ENCODE measurements around the gene DOC2B. TPM values are rescaled to one million over a fixed set of nuclear protein-coding genes. Genes with fewer than 3 reads are reported as not detected.
"Not testable (repeated sequence)": the region's sequence is repeated elsewhere in the genome, so short reads cannot be mapped to it uniquely, and the experiment has no call there.

The DOC2B gene
- total and polyA plus RNA-seq, 2 donors = 2.9 to 4.4 TPM

GRCh38 chr17:137166-137807 lies 44.2 kb downstream of the DOC2B start, which contains the start of gene SCGB1C2:
TSS of gene SCGB1C2 (plus strand) at chr17:137569. CDS start at chr17:137591, 22 bp downstream.
- not testable (repeated sequence) for H3K27me3 ChIP-seq (ENCODE audit: control insufficient read depth in 2 of 2, insufficient read depth in 1 of 2, low read length in 1 of 2); H3K27ac ChIP-seq (ENCODE audit: low read depth in 1 of 2, low read length in 1 of 2); DNase-seq (ENCODE audit: low read depth in 6 of 9, low spot score in 9 of 9); H3K9me3 ChIP-seq (ENCODE audit: control insufficient read depth in 2 of 2, insufficient read depth in 1 of 2, low read length in 1 of 2); H3K4me1 ChIP-seq (ENCODE audit: control insufficient read depth in 2 of 2, insufficient read depth in 2 of 2, low read length in 2 of 2); H3K36me3 ChIP-seq (ENCODE audit: control insufficient read depth in 2 of 2, insufficient read depth in 2 of 2, low read length in 1 of 2); H3K4me3 ChIP-seq (ENCODE audit: low read length in 2 of 2)
- WGBS = 94% methylated on average over 8 of the region's 16 CpGs

DNA sequence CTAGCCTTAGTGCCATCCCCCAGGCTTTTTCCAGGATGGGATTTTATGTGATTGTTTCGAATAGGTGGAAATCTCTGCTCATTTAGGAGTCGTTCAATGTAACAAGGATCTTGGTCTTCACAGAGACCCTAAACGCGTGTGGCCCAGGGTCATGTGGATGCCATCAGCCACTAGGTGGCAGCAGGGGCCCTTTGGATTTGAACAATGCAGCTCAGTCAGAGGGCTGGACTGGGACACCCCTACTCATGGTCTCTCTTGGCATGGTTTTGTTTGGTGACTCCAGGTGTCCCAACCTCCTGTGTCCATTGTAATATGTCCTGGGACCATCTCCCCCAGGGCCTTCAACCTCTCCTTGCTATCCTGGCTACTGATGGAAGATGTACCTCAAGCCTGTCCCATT lies 44.9 kb downstream of the DOC2B start:
- not testable (repeated sequence) for H3K9me3 ChIP-seq (ENCODE audit: control insufficient read depth in 2 of 2, insufficient read depth in 1 of 2, low read length in 1 of 2); H3K36me3 ChIP-seq (ENCODE audit: control insufficient read depth in 2 of 2, insufficient read depth in 2 of 2, low read length in 1 of 2); H3K27me3 ChIP-seq (ENCODE audit: control insufficient read depth in 2 of 2, insufficient read depth in 1 of 2, low read length in 1 of 2); H3K4me3 ChIP-seq (ENCODE audit: low read length in 2 of 2); DNase-seq (ENCODE audit: low read depth in 6 of 9, low spot score in 9 of 9); H3K4me1 ChIP-seq (ENCODE audit: control insufficient read depth in 2 of 2, insufficient read depth in 2 of 2, low read length in 2 of 2); H3K27ac ChIP-seq (ENCODE audit: low read depth in 1 of 2, low read length in 1 of 2)
- WGBS = 4% methylated on average over 3 of the region's 4 CpGs

- not testable (repeated sequence) for H3K4me3 ChIP-seq (ENCODE audit: low read length in 2 of 2); H3K27me3 ChIP-seq (ENCODE audit: control insufficient read depth in 2 of 2, insufficient read depth in 1 of 2, low read length in 1 of 2); H3K9me3 ChIP-seq (ENCODE audit: control insufficient read depth in 2 of 2, insufficient read depth in 1 of 2, low read length in 1 of 2); DNase-seq (ENCODE audit: low read depth in 6 of 9, low spot score in 9 of 9); H3K36me3 ChIP-seq (ENCODE audit: control insufficient read depth in 2 of 2, insufficient read depth in 2 of 2, low read length in 1 of 2); H3K4me1 ChIP-seq (ENCODE audit: control insufficient read depth in 2 of 2, insufficient read depth in 2 of 2, low read length in 2 of 2); H3K27ac ChIP-seq (ENCODE audit: low read depth in 1 of 2, low read length in 1 of 2)
- no CpG with 5 or more reads among the region's 1 CpG for WGBS
Observed at GRCh38 chr17:135895-136294, 45.6 kb downstream of the DOC2B start.

- H3K4me3 ChIP-seq (ENCODE audit: low read length in 2 of 2); H3K27ac ChIP-seq (ENCODE audit: low read depth in 1 of 2, low read length in 1 of 2); H3K36me3 ChIP-seq (ENCODE audit: control insufficient read depth in 2 of 2, insufficient read depth in 2 of 2, low read length in 1 of 2); H3K27me3 ChIP-seq (ENCODE audit: control insufficient read depth in 2 of 2, insufficient read depth in 1 of 2, low read length in 1 of 2); H3K9me3 ChIP-seq (ENCODE audit: control insufficient read depth in 2 of 2, insufficient read depth in 1 of 2, low read length in 1 of 2); DNase-seq (ENCODE audit: low read depth in 6 of 9, low spot score in 9 of 9); H3K4me1 ChIP-seq (ENCODE audit: control insufficient read depth in 2 of 2, insufficient read depth in 2 of 2, low read length in 2 of 2): not testable (repeated sequence)
- 86% methylated on average over 6 of the region's 6 CpGs for WGBS
Observed at GRCh38 chr17:135022-135421, 46.4 kb downstream of the DOC2B start.

- H3K36me3 ChIP-seq (ENCODE audit: control insufficient read depth in 2 of 2, insufficient read depth in 2 of 2, low read length in 1 of 2); H3K4me3 ChIP-seq (ENCODE audit: low read length in 2 of 2); H3K4me1 ChIP-seq (ENCODE audit: control insufficient read depth in 2 of 2, insufficient read depth in 2 of 2, low read length in 2 of 2); H3K27ac ChIP-seq (ENCODE audit: low read depth in 1 of 2, low read length in 1 of 2); H3K27me3 ChIP-seq (ENCODE audit: control insufficient read depth in 2 of 2, insufficient read depth in 1 of 2, low read length in 1 of 2); H3K9me3 ChIP-seq (ENCODE audit: control insufficient read depth in 2 of 2, insufficient read depth in 1 of 2, low read length in 1 of 2); DNase-seq (ENCODE audit: low read depth in 6 of 9, low spot score in 9 of 9): not testable (repeated sequence)
- 81% methylated on average over 11 of the region's 25 CpGs for WGBS
Observed at GRCh38 chr17:134332-134785, 47.1 kb downstream of the DOC2B start.

GRCh38 chr17:133932-134331 lies 47.5 kb downstream of the DOC2B start:
- DNase-seq (ENCODE audit: low read depth in 6 of 9, low spot score in 9 of 9); H3K27ac ChIP-seq (ENCODE audit: low read depth in 1 of 2, low read length in 1 of 2); H3K4me3 ChIP-seq (ENCODE audit: low read length in 2 of 2); H3K4me1 ChIP-seq (ENCODE audit: control insufficient read depth in 2 of 2, insufficient read depth in 2 of 2, low read length in 2 of 2); H3K27me3 ChIP-seq (ENCODE audit: control insufficient read depth in 2 of 2, insufficient read depth in 1 of 2, low read length in 1 of 2); H3K36me3 ChIP-seq (ENCODE audit: control insufficient read depth in 2 of 2, insufficient read depth in 2 of 2, low read length in 1 of 2); H3K9me3 ChIP-seq (ENCODE audit: control insufficient read depth in 2 of 2, insufficient read depth in 1 of 2, low read length in 1 of 2): not testable (repeated sequence)
- 98% methylated on average over 19 of the region's 40 CpGs for WGBS

GRCh38 chr17:118339-118917 lies 63.0 kb downstream of the DOC2B start:
- not testable (repeated sequence) for H3K27me3 ChIP-seq (ENCODE audit: control insufficient read depth in 2 of 2, insufficient read depth in 1 of 2, low read length in 1 of 2); H3K27ac ChIP-seq (ENCODE audit: low read depth in 1 of 2, low read length in 1 of 2); H3K4me3 ChIP-seq (ENCODE audit: low read length in 2 of 2); H3K9me3 ChIP-seq (ENCODE audit: control insufficient read depth in 2 of 2, insufficient read depth in 1 of 2, low read length in 1 of 2); H3K4me1 ChIP-seq (ENCODE audit: control insufficient read depth in 2 of 2, insufficient read depth in 2 of 2, low read length in 2 of 2); H3K36me3 ChIP-seq (ENCODE audit: control insufficient read depth in 2 of 2, insufficient read depth in 2 of 2, low read length in 1 of 2)
- DNase-seq (ENCODE audit: low read depth in 6 of 9, low spot score in 9 of 9) = peak in 4 of 9 donors; percentile 0 to 59 (median 22)
- 2% methylated on average over 19 of the region's 20 CpGs for WGBS

DNA sequence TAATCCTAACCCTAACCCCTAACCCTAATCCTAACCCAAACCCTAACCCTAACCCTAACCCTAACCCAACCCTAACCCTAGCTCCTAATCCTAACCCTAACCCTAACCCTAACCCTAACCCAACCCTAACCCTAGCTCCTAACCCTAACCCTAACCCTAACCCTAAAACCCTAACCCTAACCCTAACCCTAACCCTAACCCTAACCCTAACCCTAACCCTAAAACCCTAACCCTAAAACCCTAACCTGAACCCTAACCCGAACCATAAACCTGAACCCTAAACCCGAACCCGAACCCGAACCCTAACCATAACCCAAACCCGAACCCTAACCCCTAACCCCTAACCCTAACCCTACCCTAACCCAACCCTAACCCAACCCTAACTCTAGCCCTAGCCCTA lies 68.3 kb downstream of the DOC2B start:
- DNase-seq (ENCODE audit: low read depth in 6 of 9, low spot score in 9 of 9) = peak in 1 of 9 donors; percentile 7
- H3K4me1 ChIP-seq (ENCODE audit: control insufficient read depth in 2 of 2, insufficient read depth in 2 of 2, low read length in 2 of 2); H3K9me3 ChIP-seq (ENCODE audit: control insufficient read depth in 2 of 2, insufficient read depth in 1 of 2, low read length in 1 of 2); H3K36me3 ChIP-seq (ENCODE audit: control insufficient read depth in 2 of 2, insufficient read depth in 2 of 2, low read length in 1 of 2); H3K27ac ChIP-seq (ENCODE audit: low read depth in 1 of 2, low read length in 1 of 2); H3K4me3 ChIP-seq (ENCODE audit: low read length in 2 of 2); H3K27me3 ChIP-seq (ENCODE audit: control insufficient read depth in 2 of 2, insufficient read depth in 1 of 2, low read length in 1 of 2): not testable (repeated sequence)
- no CpG with 5 or more reads among the region's 5 CpGs for WGBS

Measured in thymus (tissue), 11 donors.